Gastrocnemius medialis (tissue), 4 donors: ENCODE measurements around the gene CHST10.

ENCODE experiments used
- CTCF ChIP-seq, 5 experiments: fragments of 450-650 bp in 3 of 5; fragments of 200-600 bp in 2 of 5; sonication (generic) in 2 of 5; IDR thresholded peaks in 4 of 5; conservative IDR thresholded peaks in 1 of 5; 1 replicate in 4 of 5; 2 replicates in 1 of 5; pipeline ENCODE4 v1.5.1; 2016 to 2019; ENCODE audit warnings: antibody characterized with exemption in 5 of 5, mild to moderate bottlenecking in 3 of 5, moderate library complexity in 3 of 5
- POLR2A ChIP-seq, 2 donors: fragments of 450-650 bp; IDR thresholded peaks; one replicate each; pipeline ENCODE4 v1.6.1; 2017; ENCODE audit warnings: antibody characterized with exemption in 2 of 2, mild to moderate bottlenecking in 2 of 2, moderate library complexity in 2 of 2

- TF ChIP-seq CTCF (IDR thresholded peaks at IDR 0.05 in 4 of 5, conservative IDR thresholded peaks at IDR 0.05 in 1 of 5) = no peak
- no peak for TF ChIP-seq POLR2A (IDR thresholded peaks at IDR 0.05)
These were observed 6.9 kb upstream of the CHST10 start for GRCh38 chr2:100424277-100424875.
